OCI-M2 (cell line): ENCODE results near the gene C19orf81.

ENCODE experiments used
- DNase-seq: peaks from one replicate; lab custom pipeline; 2025; ENCODE audit not compliant: unreplicated experiment; lab: John Stamatoyannopoulos, UW

C19orf81 gene

GRCh38 chr19:50658441-50659317 is 9.4 kb downstream of the C19orf81 start:
- DNase-seq = peak; percentile 97

GRCh38 chr19:50659318-50660087 is 10.3 kb downstream of the C19orf81 start:
- DNase-seq = no peak

GRCh38 chr19:50660088-50660366 is 10.8 kb downstream of the C19orf81 start:
- no peak for DNase-seq

GRCh38 chr19:50661023-50661422 is 11.8 kb downstream of the C19orf81 start:
- DNase-seq = no peak

GRCh38 chr19:50661766-50662650 is 12.8 kb downstream of the C19orf81 start:
- no peak for DNase-seq

- DNase-seq = no peak
Observed at GRCh38 chr19:50662651-50663481, 13.6 kb downstream of the C19orf81 start.

GRCh38 chr19:50663482-50663790 is 14.2 kb downstream of the C19orf81 start:
- no peak for DNase-seq

GRCh38 chr19:50664204-50664603 is 15.0 kb downstream of the C19orf81 start:
- no peak for DNase-seq

GRCh38 chr19:50666346-50667176 is 17.3 kb downstream of the C19orf81 start:
- DNase-seq = no peak

GRCh38 chr19:50667177-50667758 is 18.0 kb downstream of the C19orf81 start:
- no peak for DNase-seq

GRCh38 chr19:50667759-50668231 is 18.6 kb downstream of the C19orf81 start:
- DNase-seq = no peak

GRCh38 chr19:50668416-50668815 is 19.2 kb downstream of the C19orf81 start:
- no peak for DNase-seq

- DNase-seq = no peak
Observed at GRCh38 chr19:50668879-50669278, 19.6 kb downstream of the C19orf81 start.

- DNase-seq = no peak
Observed at GRCh38 chr19:50669302-50670101, 20.3 kb downstream of the C19orf81 start.

GRCh38 chr19:50670102-50670380 is 20.8 kb downstream of the C19orf81 start:
- DNase-seq = no peak

GRCh38 chr19:50673118-50673517 is 23.9 kb downstream of the C19orf81 start:
- DNase-seq = no peak

GRCh38 chr19:50676625-50677197 is 27.5 kb downstream of the C19orf81 start:
- DNase-seq = no peak

- no peak for DNase-seq
Observed at GRCh38 chr19:50677636-50678035, 28.4 kb downstream of the C19orf81 start.
